ENCODE results near the gene DPPA2.

- TF ChIP-seq, protein P1, sequence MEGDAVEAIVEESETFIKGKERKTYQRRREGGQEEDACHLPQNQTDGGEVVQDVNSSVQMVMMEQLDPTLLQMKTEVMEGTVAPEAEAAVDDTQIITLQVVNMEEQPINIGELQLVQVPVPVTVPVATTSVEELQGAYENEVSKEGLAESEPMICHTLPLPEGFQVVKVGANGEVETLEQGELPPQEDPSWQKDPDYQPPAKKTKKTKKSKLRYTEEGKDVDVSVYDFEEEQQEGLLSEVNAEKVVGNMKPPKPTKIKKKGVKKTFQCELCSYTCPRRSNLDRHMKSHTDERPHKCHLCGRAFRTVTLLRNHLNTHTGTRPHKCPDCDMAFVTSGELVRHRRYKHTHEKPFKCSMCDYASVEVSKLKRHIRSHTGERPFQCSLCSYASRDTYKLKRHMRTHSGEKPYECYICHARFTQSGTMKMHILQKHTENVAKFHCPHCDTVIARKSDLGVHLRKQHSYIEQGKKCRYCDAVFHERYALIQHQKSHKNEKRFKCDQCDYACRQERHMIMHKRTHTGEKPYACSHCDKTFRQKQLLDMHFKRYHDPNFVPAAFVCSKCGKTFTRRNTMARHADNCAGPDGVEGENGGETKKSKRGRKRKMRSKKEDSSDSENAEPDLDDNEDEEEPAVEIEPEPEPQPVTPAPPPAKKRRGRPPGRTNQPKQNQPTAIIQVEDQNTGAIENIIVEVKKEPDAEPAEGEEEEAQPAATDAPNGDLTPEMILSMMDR (IDR thresholded peaks at IDR 0.05) = no peak
- TF ChIP-seq POLR2A (IDR thresholded peaks at IDR 0.05) = no peak
Measured at GRCh38 chr3:109356442-109357155, 40.3 kb upstream of the DPPA2 start.

All from gastroesophageal sphincter (tissue), 3 donors.